Kidney capillary endothelial cell (primary cell): ENCODE data around the gene NLRP3.
"Not testable (repeated sequence)": the region's sequence is repeated elsewhere in the genome, so short reads cannot be mapped to it uniquely, and the experiment has no call there.

Source experiments
- DNase-seq: peaks from one replicate; pipeline ENCODE4 v3.0.0-alpha.2; 2018; ENCODE audit warnings: low spot score

Gene NLRP3

GRCh38 chr1:247390996-247391395, 25.0 kb upstream of the NLRP3 start:
- DNase-seq, result no peak

GRCh38 chr1:247392088-247392487, 23.9 kb upstream of the NLRP3 start:
- DNase-seq, result no peak

- not testable (repeated sequence) for DNase-seq
These were observed 20.9 kb upstream of the NLRP3 start for GRCh38 chr1:247395075-247395474.

- no peak for DNase-seq
These were observed 15.3 kb upstream of the NLRP3 start for GRCh38 chr1:247400685-247401084.

- no peak for DNase-seq
These were observed 14.5 kb upstream of the NLRP3 start for GRCh38 chr1:247401310-247402119.

- DNase-seq, result no peak
These were observed 13.8 kb upstream of the NLRP3 start for GRCh38 chr1:247402120-247402675.

- no peak for DNase-seq
These were observed 9.8 kb upstream of the NLRP3 start for GRCh38 chr1:247406014-247406656.

GRCh38 chr1:247407180-247407616, 8.8 kb upstream of the NLRP3 start:
- DNase-seq, result no peak

GRCh38 chr1:247408100-247408499, 7.9 kb upstream of the NLRP3 start:
- no peak for DNase-seq

GRCh38 chr1:247409869-247410544, 6.0 kb upstream of the NLRP3 start:
- DNase-seq, result no peak

- DNase-seq, result no peak
These were observed 4.2 kb upstream of the NLRP3 start for GRCh38 chr1:247411621-247412327.

GRCh38 chr1:247417831-247418230, 1.9 kb downstream of the NLRP3 start:
- no peak for DNase-seq

GRCh38 chr1:247419336-247419735, 3.4 kb downstream of the NLRP3 start:
- DNase-seq, result no peak

- DNase-seq, result no peak
These were observed 5.1 kb downstream of the NLRP3 start for GRCh38 chr1:247421074-247421473.

- DNase-seq, result no peak
These were observed 13.5 kb downstream of the NLRP3 start for GRCh38 chr1:247429496-247429895.

- no peak for DNase-seq
These were observed 14.5 kb downstream of the NLRP3 start for GRCh38 chr1:247430434-247430833.

- no peak for DNase-seq
These were observed 15.7 kb downstream of the NLRP3 start for GRCh38 chr1:247431643-247432042.

- DNase-seq, result no peak
These were observed 18.0 kb downstream of the NLRP3 start for GRCh38 chr1:247434005-247434404.

GRCh38 chr1:247435030-247435758, 19.2 kb downstream of the NLRP3 start:
- DNase-seq, result no peak

- no peak for DNase-seq
These were observed 19.8 kb downstream of the NLRP3 start for GRCh38 chr1:247435759-247436147.
